ENCODE measurements around the gene COL5A1.

Gene COL5A1

DNA sequence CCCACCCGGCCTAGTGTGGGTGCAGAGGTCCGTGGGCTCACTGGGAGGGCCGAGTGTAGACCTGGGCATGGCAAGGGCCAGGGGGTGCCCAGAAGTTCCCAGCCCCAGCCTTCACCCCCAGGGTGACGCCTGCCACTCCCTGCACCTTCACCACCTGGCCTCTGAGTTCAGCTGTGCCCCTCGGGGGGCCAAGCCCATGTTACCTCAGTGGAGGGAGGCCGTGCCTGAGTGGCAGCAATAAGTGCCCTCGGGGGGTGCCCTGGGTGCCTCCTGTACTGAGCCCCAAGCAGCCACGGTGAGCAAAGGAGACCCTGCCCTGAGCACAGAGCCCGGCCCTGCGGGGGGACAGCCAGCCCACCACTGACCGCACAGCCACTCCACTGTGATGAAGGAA is 228.7 kb downstream of the COL5A1 start:
- no peaks in the 10 kb centered on the region for H3F3A ChIP-seq (ENCODE audit: insufficient read depth, low read length)
- no peak overlapping the region for H2AFZ ChIP-seq (ENCODE audit: low read length)
- peak overlapping the region; percentile 86 for H3K27ac ChIP-seq (ENCODE audit: low read depth, low read length, poor library complexity, severe bottlenecking)
- no peaks in the 10 kb centered on the region for H3K27me3 ChIP-seq (ENCODE audit: insufficient read depth, low read length)
- H3K36me3 ChIP-seq (ENCODE audit: insufficient read depth, low read length), result peaks cover 54% of the 10 kb centered on the region
- H3K4me3 ChIP-seq (ENCODE audit: low read depth, low read length, poor library complexity, severe bottlenecking), result peak overlapping the region; percentile 99
- H3K9me3 ChIP-seq (ENCODE audit: low read length), result peaks cover 23% of the 10 kb centered on the region
- TF ChIP-seq, protein P1, sequence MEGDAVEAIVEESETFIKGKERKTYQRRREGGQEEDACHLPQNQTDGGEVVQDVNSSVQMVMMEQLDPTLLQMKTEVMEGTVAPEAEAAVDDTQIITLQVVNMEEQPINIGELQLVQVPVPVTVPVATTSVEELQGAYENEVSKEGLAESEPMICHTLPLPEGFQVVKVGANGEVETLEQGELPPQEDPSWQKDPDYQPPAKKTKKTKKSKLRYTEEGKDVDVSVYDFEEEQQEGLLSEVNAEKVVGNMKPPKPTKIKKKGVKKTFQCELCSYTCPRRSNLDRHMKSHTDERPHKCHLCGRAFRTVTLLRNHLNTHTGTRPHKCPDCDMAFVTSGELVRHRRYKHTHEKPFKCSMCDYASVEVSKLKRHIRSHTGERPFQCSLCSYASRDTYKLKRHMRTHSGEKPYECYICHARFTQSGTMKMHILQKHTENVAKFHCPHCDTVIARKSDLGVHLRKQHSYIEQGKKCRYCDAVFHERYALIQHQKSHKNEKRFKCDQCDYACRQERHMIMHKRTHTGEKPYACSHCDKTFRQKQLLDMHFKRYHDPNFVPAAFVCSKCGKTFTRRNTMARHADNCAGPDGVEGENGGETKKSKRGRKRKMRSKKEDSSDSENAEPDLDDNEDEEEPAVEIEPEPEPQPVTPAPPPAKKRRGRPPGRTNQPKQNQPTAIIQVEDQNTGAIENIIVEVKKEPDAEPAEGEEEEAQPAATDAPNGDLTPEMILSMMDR (IDR thresholded peaks at IDR 0.05; ENCODE audit: low read length), result no peak
- no peak for TF ChIP-seq EZH2 (IDR thresholded peaks at IDR 0.05; ENCODE audit: borderline replicate concordance, low read length)
- peaks cover 33% of the 10 kb centered on the region for H3K4me1 ChIP-seq (ENCODE audit: insufficient read depth, low read length, severe bottlenecking)
- no peaks in the 10 kb centered on the region for H4K20me1 ChIP-seq (ENCODE audit: insufficient read depth, low read length)
- peak overlapping the region; percentile 91 for H3K4me2 ChIP-seq (ENCODE audit: low read length)
- H3K9ac ChIP-seq (ENCODE audit: low read length), result peak overlapping the region; percentile 97
- H3K79me2 ChIP-seq (ENCODE audit: insufficient read depth, low read length), result peaks cover 54% of the 10 kb centered on the region
- no peaks in the 10 kb centered on the region for H3K9me2 ChIP-seq (ENCODE audit: low read depth, low read length)

DNA sequence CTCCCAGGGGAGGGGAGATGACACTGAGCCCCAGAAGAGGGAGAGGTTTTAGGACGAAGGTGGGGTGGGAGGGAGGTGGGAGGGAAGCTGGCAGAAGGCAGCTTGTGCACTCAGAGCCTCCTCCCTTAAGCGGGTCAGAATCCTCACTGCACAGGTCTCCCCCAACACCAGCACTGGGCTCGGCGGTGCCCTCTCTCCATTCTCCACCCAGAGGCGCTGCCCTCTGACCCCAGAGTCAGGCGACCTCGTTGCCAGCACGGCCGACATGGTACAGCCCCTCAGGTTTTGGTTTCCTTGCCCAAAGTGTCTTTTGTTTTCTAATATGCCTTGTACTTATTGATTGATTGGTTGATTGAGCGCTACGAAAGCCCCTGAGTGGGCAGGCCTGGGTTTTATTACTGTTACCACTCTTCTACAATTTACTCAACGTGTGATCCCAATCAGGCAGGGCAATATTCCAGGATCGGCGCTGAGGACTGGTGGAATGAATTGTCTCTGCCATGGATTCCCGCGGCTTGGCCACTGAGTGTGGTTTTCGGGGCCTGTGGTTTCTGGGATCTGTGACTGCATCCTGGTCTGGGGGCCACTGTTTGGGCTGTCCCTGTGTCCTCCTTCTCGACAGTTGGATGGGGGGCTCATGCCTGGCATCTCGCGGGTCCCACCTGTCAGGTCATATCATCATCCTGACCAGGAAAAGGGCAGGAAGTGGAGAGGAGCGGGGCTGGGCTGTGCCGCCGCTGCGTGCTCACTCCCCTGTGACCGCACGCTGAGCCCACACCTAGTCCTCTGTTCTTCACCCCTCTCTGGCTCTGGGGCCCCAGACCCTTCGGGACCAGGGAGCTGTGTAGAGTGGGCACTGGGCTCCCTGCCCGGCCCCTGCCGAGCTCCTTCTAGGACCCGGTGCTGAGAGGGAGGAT is 229.4 kb downstream of the COL5A1 start:
- Histone ChIP-seq H3K4me3 (ENCODE audit: low read depth, low read length, poor library complexity, severe bottlenecking) (peak overlapping the region; percentile 99), H3K4me1 (ENCODE audit: insufficient read depth, low read length, severe bottlenecking) (peaks cover 33% of the 10 kb centered on the region), H3K9me2 (ENCODE audit: low read depth, low read length) (no peaks in the 10 kb centered on the region), H3K36me3 (ENCODE audit: insufficient read depth, low read length) (peaks cover 50% of the 10 kb centered on the region), H3K9ac (ENCODE audit: low read length) (peak overlapping the region; percentile 97), H3F3A (ENCODE audit: insufficient read depth, low read length) (no peaks in the 10 kb centered on the region), H3K79me2 (ENCODE audit: insufficient read depth, low read length) (peaks cover 50% of the 10 kb centered on the region), H3K4me2 (ENCODE audit: low read length) (peak overlapping the region; percentile 91), H3K9me3 (ENCODE audit: low read length) (peaks cover 26% of the 10 kb centered on the region), H2AFZ (ENCODE audit: low read length) (no peak overlapping the region), H3K27me3 (ENCODE audit: insufficient read depth, low read length) (no peaks in the 10 kb centered on the region), H3K27ac (ENCODE audit: low read depth, low read length, poor library complexity, severe bottlenecking) (peak overlapping the region; percentile 86), H4K20me1 (ENCODE audit: insufficient read depth, low read length) (no peaks in the 10 kb centered on the region)
- TF ChIP-seq, protein P1 (IDR thresholded peaks at IDR 0.05; ENCODE audit: low read length), result peak; percentile 17
- TF ChIP-seq EZH2 (IDR thresholded peaks at IDR 0.05; ENCODE audit: borderline replicate concordance, low read length), result no peak

DNA sequence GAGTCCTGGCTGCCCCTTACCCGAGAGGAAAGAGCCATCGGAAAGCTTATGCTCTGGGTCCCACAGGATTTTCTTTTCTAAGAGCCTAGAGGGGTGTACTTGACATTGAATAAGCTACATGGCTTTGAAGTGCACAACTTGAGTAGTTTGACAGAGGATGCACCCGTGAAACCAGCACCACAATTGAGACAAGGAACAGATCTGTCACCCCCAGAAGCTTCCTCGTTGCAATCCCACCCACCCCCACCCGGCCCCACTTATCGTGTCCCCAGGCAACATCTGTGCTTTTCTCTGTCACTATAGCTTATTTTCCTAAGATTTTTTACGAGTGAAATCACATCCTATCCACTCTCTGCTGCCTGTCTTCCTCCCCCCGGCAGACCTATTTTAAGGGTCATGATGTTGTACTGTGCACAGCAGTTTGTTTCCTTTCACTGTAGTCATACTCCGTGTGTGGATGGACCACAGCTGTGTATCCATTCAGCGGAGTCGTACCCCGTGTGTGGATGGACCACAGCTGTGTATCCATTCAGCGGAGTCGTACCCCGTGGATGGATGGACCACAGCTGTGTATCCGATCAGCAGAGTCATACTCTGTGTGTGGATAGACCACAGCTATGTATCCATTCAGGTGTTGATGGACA is 230.2 kb downstream of the COL5A1 start:
- H4K20me1 ChIP-seq (ENCODE audit: insufficient read depth, low read length), result no peaks in the 10 kb centered on the region
- H3K9me3 ChIP-seq (ENCODE audit: low read length), result peaks cover 28% of the 10 kb centered on the region
- TF ChIP-seq, protein P1 (IDR thresholded peaks at IDR 0.05; ENCODE audit: low read length), result no peak
- no peak for TF ChIP-seq EZH2 (IDR thresholded peaks at IDR 0.05; ENCODE audit: borderline replicate concordance, low read length)
- peak overlapping the region; percentile 86 for H3K27ac ChIP-seq (ENCODE audit: low read depth, low read length, poor library complexity, severe bottlenecking)
- H3K4me3 ChIP-seq (ENCODE audit: low read depth, low read length, poor library complexity, severe bottlenecking), result peak overlapping the region; percentile 99
- H3K27me3 ChIP-seq (ENCODE audit: insufficient read depth, low read length), result no peaks in the 10 kb centered on the region
- H3K36me3 ChIP-seq (ENCODE audit: insufficient read depth, low read length), result peaks cover 50% of the 10 kb centered on the region
- no peaks in the 10 kb centered on the region for H3K9me2 ChIP-seq (ENCODE audit: low read depth, low read length)
- H2AFZ ChIP-seq (ENCODE audit: low read length), result no peak overlapping the region
- no peaks in the 10 kb centered on the region for H3F3A ChIP-seq (ENCODE audit: insufficient read depth, low read length)
- peaks cover 50% of the 10 kb centered on the region for H3K79me2 ChIP-seq (ENCODE audit: insufficient read depth, low read length)
- peak overlapping the region; percentile 91 for H3K4me2 ChIP-seq (ENCODE audit: low read length)
- peak overlapping the region; percentile 97 for H3K9ac ChIP-seq (ENCODE audit: low read length)
- peaks cover 33% of the 10 kb centered on the region for H3K4me1 ChIP-seq (ENCODE audit: insufficient read depth, low read length, severe bottlenecking)

All from OCI-LY1 (cell line).